AG09319 (cell line): ENCODE data around the gene ZNF846.
"Not testable (repeated sequence)": the region's sequence is repeated elsewhere in the genome, so short reads cannot be mapped to it uniquely, and the experiment has no call there.

Experiments
- DNase-seq: peaks from one replicate; pipeline ENCODE4 v3.0.0-alpha.2; 2010; ENCODE audit warnings: low read depth; ENCODE audit errors: extremely low read depth
- TF ChIP-seq, protein P1 (sequence below): IDR thresholded peaks from 2 replicates; pipeline ENCODE4 v1.5.1; 2011; ENCODE audit warnings: low read depth, mild to moderate bottlenecking, inconsistent platforms, low read length, moderate library complexity

The ZNF846 gene

DNA sequence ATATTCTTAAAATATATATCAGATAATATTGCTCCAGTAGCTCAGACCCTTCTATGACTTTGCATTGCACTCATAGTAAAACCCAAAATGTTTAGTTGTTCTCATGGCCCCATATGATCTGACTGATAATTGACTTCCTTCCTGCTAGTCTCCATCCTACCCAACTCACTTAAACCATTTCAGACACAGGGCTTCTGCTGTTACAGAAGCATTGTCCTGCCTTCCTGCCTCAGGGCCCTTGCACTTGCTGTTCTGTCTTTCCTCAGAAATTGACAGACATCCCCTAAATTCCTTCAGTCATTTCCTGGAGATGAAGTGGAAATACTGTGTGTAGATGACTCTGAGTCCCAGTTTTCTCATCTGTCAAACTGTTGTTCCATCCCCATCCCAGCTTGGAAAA, 30.6 kb upstream of the ZNF846 start:
- TF ChIP-seq, protein P1, sequence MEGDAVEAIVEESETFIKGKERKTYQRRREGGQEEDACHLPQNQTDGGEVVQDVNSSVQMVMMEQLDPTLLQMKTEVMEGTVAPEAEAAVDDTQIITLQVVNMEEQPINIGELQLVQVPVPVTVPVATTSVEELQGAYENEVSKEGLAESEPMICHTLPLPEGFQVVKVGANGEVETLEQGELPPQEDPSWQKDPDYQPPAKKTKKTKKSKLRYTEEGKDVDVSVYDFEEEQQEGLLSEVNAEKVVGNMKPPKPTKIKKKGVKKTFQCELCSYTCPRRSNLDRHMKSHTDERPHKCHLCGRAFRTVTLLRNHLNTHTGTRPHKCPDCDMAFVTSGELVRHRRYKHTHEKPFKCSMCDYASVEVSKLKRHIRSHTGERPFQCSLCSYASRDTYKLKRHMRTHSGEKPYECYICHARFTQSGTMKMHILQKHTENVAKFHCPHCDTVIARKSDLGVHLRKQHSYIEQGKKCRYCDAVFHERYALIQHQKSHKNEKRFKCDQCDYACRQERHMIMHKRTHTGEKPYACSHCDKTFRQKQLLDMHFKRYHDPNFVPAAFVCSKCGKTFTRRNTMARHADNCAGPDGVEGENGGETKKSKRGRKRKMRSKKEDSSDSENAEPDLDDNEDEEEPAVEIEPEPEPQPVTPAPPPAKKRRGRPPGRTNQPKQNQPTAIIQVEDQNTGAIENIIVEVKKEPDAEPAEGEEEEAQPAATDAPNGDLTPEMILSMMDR, result no peak
- DNase-seq, result no peak

DNA sequence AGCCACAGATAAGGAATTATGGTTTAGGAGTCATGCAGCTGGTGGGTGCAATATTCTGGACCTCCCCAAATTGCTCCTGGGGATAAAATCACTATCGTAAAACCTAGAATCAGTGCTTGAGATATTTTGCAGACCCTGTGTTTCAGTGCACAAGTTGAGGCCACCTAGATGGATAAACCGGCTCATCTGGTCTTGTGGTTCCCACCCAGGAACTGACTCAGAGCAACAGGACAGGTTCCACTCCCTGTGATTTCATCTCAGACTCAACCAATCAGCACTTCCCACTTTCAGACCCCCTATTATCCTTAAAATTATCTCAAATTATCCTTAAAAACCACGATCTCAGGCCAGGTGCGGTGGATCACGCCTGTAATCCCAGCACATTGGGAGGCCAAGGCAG, 29.3 kb upstream of the ZNF846 start:
- TF ChIP-seq, protein P1, result no peak
- DNase-seq, result no peak

DNA sequence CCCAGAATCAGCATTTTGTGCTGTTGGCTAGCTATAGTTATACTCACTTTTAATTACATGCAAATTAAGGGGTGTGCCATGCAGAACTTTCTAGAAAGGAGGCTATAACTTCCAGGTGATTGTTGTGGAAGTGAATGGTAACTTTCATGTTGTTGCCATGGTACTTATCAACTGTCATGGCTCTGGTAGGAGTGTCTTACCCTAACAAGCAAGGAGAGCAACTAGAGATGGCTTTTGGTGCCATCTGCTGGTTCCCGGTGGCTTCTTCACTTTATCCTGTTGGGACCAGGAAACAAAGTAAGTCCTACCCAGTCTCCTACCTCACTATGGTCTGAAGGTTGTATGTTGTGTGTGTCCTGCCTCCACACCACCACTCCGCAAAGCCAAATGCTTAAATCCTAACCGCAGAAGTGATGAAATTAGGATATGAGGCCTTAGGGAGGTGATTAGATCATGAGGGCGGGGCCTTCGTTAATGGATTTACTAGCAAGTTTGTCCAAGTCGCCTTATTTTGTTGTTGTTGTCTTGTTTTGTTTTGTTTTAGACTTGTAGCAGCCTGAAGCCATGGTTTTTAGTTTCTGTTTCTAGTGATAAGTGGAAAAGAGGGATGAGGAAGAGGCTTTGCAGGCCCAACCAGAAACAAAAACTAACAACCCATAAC, 27.7 kb upstream of the ZNF846 start:
- DNase-seq, result peak; percentile 76
- TF ChIP-seq, protein P1, result peak; percentile 86

DNA sequence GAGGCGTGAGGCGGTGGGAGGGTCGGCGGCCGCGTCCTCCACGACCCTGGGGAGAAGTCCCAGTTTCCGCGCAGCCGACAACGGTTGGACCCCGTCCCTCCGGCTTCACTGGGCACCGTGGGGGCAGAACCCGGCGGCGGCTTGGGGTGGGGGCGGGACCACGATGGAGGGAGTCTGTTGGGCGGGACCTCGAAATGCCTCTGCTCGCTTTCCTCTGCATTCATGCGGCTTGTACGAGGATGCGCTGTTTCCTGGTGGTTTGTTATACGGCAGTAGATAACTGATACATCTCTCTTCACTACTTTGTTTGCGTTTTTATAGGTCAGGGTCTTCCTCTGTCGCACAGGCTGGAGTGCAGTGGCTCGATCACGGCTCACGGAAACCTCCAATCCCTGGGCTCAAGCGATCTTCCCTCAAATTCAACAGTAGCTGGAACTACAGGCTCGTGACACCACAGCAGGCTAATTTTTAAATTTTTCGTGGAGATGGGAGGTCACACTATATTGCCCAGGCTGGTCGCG, 24.6 kb upstream of the ZNF846 start:
- DNase-seq, result no peak

DNA sequence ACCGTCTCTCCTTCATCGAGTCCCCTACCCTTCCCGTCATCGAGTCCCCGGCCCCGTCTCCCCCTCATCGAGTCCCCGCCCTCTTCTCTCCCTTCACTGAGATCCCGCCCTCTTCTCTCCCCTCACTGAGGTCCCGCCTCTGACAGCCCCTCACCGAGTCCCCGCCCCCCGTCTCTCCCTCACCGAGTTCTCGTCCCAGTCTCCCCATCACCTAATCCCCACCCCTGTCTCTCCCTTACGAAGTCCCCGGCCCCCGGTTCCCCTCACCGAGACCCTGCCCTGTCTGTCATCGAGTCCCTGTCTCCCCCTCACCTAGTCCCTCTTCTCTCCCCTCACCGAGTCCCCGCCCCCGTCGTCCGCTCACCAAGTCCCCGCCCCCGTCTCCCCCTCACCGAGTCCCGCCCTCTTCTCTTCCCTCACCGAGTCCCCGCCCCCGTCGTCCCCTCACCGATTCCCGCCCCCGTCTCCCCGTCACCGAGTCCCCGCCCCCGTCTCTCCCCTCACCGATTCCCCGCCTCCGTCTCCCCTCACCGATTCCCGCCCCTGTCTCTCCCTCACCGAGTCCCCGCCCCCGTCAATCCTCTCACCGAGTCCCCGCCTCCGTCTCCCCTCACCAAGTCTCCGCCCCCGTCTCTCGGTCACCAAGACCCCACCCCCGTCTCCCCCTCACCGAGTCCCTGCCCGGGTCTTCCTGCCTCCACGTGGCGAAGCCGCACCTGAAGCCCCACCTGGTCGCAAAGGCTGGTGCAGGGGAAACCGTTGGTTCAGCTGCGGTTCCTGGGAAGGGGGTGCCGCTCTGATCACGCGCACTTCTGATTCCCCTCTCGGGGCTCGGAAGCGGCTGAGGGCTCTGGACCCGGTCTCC, 23.9 kb upstream of the ZNF846 start:
- peak; percentile 88 for DNase-seq
- TF ChIP-seq, protein P1, result no peak

More for the DNA sequence above, 24.6 kb upstream of the ZNF846 start:
- TF ChIP-seq, protein P1, result no peak

DNA sequence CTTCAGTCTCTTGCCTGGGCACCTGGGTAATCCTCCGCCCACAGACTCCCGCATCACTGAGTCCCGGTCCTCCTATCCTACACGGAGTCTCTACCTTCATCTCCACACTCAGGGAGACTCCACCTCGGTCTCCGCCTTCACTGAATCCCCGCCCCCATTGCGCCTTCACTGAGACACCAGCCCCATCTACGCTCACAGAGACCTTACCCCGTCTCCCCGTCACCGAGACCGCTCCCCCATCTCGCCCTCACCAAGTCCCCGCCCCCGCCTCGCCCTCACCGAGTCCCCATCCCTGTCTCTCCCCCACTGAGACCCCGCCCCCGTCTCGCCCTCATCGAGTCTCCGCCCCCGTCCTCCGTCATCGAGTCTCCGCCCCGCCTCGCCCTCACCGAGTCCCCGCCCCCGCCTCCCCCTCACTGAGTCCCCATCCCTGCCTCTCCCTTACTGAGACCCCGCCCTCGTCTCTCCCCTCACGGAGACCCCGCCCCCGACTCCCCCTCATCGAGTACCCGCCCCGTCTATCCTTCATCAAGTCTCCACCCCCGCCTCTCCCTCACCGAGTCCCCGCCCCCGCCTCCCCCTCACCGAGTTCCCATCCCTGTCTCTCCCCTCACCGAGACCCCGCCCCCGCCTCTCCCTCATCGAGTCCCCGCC, 23.1 kb upstream of the ZNF846 start:
- DNase-seq, result peak; percentile 92
- TF ChIP-seq, protein P1, result no peak

DNA sequence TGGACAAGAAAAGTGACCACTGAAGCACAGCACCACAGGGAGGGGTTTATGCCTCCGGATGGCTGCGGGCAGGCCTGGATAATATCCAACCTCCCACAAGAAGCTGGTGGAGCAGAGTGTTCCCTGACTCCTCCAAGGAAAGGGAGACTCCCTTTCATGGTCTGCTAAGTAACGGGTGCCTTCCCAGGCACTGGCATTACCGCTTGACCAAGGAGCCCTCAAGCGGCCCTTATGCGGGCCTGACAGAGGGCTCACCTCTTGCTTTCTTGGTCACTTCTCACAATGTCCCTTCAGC, 22.5 kb upstream of the ZNF846 start:
- not testable (repeated sequence) for DNase-seq

DNA sequence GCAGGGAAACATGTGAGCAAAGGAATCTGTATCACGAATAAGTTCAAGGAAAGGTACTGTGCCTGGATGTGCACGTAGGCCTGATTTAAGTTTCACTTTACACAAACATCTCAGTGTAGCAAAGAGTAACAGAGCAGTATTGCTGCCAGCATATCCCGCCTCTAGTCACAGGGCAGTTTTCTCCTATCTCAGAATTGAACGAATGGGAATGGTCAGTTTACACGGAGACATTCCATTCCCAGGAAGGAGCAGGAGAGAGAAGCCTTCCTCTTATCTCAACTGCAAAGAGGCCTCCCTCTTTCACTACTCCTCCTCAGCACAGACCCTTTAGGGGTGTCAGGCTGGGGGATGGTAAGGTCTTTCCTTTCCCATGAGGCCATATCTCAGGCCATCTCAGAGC, 21.0 kb upstream of the ZNF846 start:
- not testable (repeated sequence) for DNase-seq
